Bronchial epithelial cell (primary cell): ENCODE results near the gene C1QTNF4. TPM values are rescaled to one million over a fixed set of nuclear protein-coding genes. Genes with fewer than 3 reads are reported as not detected.

Source experiments
- DNase-seq: peaks from one replicate; pipeline ENCODE4 v3.0.0-alpha.2; 2010; ENCODE audit warnings: low read depth
- FAIRE-seq: peaks from 2 replicates; lab custom pipeline; 2011; peaks lifted over from hg19 to GRCh38; lab: Jason Lieb, UNC
- H3K27me3 ChIP-seq: 2 replicates; pipeline ENCODE4 v1.5.1; 2011; ENCODE audit warnings: low read length; ENCODE audit not compliant: control insufficient read depth, insufficient read depth
- H3K36me3 ChIP-seq: 2 replicates; pipeline ENCODE4 v1.5.1; 2011; ENCODE audit warnings: low read length; ENCODE audit not compliant: control insufficient read depth, insufficient read depth
- H3K4me3 ChIP-seq: 2 replicates; pipeline ENCODE4 v1.5.1; 2011; ENCODE audit warnings: mild to moderate bottlenecking, low read depth, low read length, control low read depth
- CTCF ChIP-seq: IDR thresholded peaks from 2 replicates; pipeline ENCODE4 v1.5.1; 2011; ENCODE audit warnings: mild to moderate bottlenecking, moderate library complexity, low read length, control low read depth, inconsistent platforms; ENCODE audit not compliant: insufficient read depth, severe bottlenecking
- total RNA-seq: library from RNA; depleted of rRNA; stranded (reverse); fragments of >200 nt; gene quantifications from 2 replicates; pipeline ENCODE4 v1.2.1, GENCODE V29; 2014

Gene C1QTNF4
- total RNA-seq, 1 donor from 2014 or later, result 0.26 TPM

- H3K36me3 ChIP-seq, result no peaks in the 10 kb centered on the region
- H3K27me3 ChIP-seq, result no peaks in the 10 kb centered on the region
- DNase-seq (no peak), FAIRE-seq (no peak)
- H3K4me3 ChIP-seq, result no peak overlapping the region
- TF ChIP-seq CTCF, result no peak
Observed at GRCh38 chr11:47611348-47611794, 17.2 kb upstream of the C1QTNF4 start.

GRCh38 chr11:47609675-47610074 lies 15.5 kb upstream of the C1QTNF4 start:
- no peak for TF ChIP-seq CTCF
- no peak for DNase-seq
- H3K4me3 ChIP-seq, result no peak overlapping the region
- H3K36me3 ChIP-seq, result no peaks in the 10 kb centered on the region
- H3K27me3 ChIP-seq, result no peaks in the 10 kb centered on the region
- no peak for FAIRE-seq

GRCh38 chr11:47607380-47607779 lies 13.2 kb upstream of the C1QTNF4 start:
- Histone ChIP-seq H3K36me3 (no peaks in the 10 kb centered on the region), H3K27me3 (no peaks in the 10 kb centered on the region), H3K4me3 (no peak overlapping the region)
- no peak for TF ChIP-seq CTCF
- no peak for DNase-seq
- FAIRE-seq, result no peak

- Histone ChIP-seq H3K27me3 (no peaks in the 10 kb centered on the region), H3K4me3 (no peak overlapping the region), H3K36me3 (no peaks in the 10 kb centered on the region)
- no peak for DNase-seq
- no peak for FAIRE-seq
- no peak for TF ChIP-seq CTCF
Observed at GRCh38 chr11:47606731-47607130, 12.5 kb upstream of the C1QTNF4 start.

GRCh38 chr11:47605921-47606320 lies 11.7 kb upstream of the C1QTNF4 start:
- no peaks in the 10 kb centered on the region for H3K36me3 ChIP-seq
- H3K4me3 ChIP-seq, result no peak overlapping the region
- H3K27me3 ChIP-seq, result no peaks in the 10 kb centered on the region
- no peak for TF ChIP-seq CTCF
- no peak for FAIRE-seq
- DNase-seq, result no peak

GRCh38 chr11:47603295-47603694 lies 9.1 kb upstream of the C1QTNF4 start:
- DNase-seq (no peak), FAIRE-seq (no peak)
- Histone ChIP-seq H3K4me3 (no peak overlapping the region), H3K36me3 (no peaks in the 10 kb centered on the region), H3K27me3 (no peaks in the 10 kb centered on the region)
- no peak for TF ChIP-seq CTCF
